PC-3 (cell line): Measurements from ENCODE around the gene NLGN1. TPM values are rescaled to one million over a fixed set of nuclear protein-coding genes. Genes with fewer than 3 reads are reported as not detected.

Experiments used
- ATAC-seq: fragments of 200-7000 bp; cut with Tn5 transposase; 2 replicates; pipeline ENCODE4 v1.9.1; 2020; ENCODE audit warnings: mild to moderate bottlenecking, moderate library complexity
- BruUV-seq: library from RNA; stranded (reverse); fragments of 400-500 nt; replicated peaks from 2 replicates; lab custom pipeline; 2021; lab: Mats Ljungman, UMichigan
- CTCF ChIA-PET: fragments of 300-600 bp; sonication (Branson Sonifier 250); formaldehyde crosslinking; loops from one replicate; lab custom pipeline; 2022; ENCODE audit warnings: antibody characterized with exemption; lab: Charles Lee
- POLR2A ChIA-PET: fragments of 300-600 bp; sonication (Branson Sonifier 250); formaldehyde crosslinking; loops from one replicate; lab custom pipeline; 2022; ENCODE audit warnings: antibody characterized with exemption; ENCODE audit not compliant: unreplicated experiment; lab: Charles Lee
- DNase-seq: peaks from one replicate; pipeline ENCODE4 v3.0.0-alpha.2; 2015
- H2AFZ ChIP-seq: fragments of 300-600 bp; sonication (generic); 2 replicates; pipeline ENCODE4 v1.6.0; 2016; ENCODE audit warnings: antibody characterized with exemption, low read length
- H3F3A ChIP-seq: fragments of 300-600 bp; sonication (generic); one replicate; pipeline ENCODE4 v1.6.0; 2017; ENCODE audit warnings: antibody characterized with exemption, low read length, control low read depth, mild to moderate bottlenecking; ENCODE audit not compliant: unreplicated experiment
- H3K27ac ChIP-seq: fragments of 300-600 bp; sonication (generic); 2 replicates; pipeline ENCODE4 v1.5.1; 2016; ENCODE audit warnings: mild to moderate bottlenecking, low read length
- H3K27me3 ChIP-seq: fragments of 300-600 bp; sonication (generic); 2 replicates; pipeline ENCODE4 v1.6.1; 2016; ENCODE audit warnings: low read length, mixed read lengths
- H3K36me3 ChIP-seq: fragments of 300-600 bp; sonication (generic); 2 replicates; pipeline ENCODE4 v1.6.1; 2016; ENCODE audit warnings: low read depth, mixed run types, low read length, mixed read lengths
- H3K4me1 ChIP-seq: fragments of 300-600 bp; sonication (generic); 2 replicates; pipeline ENCODE4 v1.5.1; 2016; ENCODE audit warnings: low read length; ENCODE audit not compliant: insufficient read depth
- H3K4me2 ChIP-seq: fragments of 300-600 bp; sonication (generic); 2 replicates; pipeline ENCODE4 v1.6.0; 2016; ENCODE audit warnings: low read length
- H3K4me3 ChIP-seq: fragments of 300-600 bp; sonication (generic); 2 replicates; pipeline ENCODE4 v1.5.1; 2016; ENCODE audit warnings: mild to moderate bottlenecking, low read length, mixed read lengths
- H3K79me2 ChIP-seq: fragments of 300-600 bp; sonication (generic); 2 replicates; pipeline ENCODE4 v1.6.1; 2017; ENCODE audit warnings: low read length, mixed read lengths
- H3K9ac ChIP-seq: fragments of 300-600 bp; sonication (generic); 2 replicates; pipeline ENCODE4 v1.6.0; 2016; ENCODE audit warnings: mild to moderate bottlenecking, low read length
- H3K9me2 ChIP-seq: fragments of 300-600 bp; sonication (generic); replicated peaks from 2 replicates; pipeline ENCODE4 v1.6.1; 2016; ENCODE audit warnings: mixed run types, low read length, mixed read lengths
- H3K9me3 ChIP-seq: fragments of 300-600 bp; sonication (generic); 2 replicates; pipeline ENCODE4 v1.6.1; 2016; ENCODE audit warnings: low read length, mixed read lengths
- H4K20me1 ChIP-seq: fragments of 300-600 bp; sonication (generic); 2 replicates; pipeline ENCODE4 v1.6.1; 2016; ENCODE audit warnings: low read length, mixed read lengths
- EZH2 ChIP-seq: fragments of 300-600 bp; sonication (generic); IDR thresholded peaks from one replicate; pipeline ENCODE4 v1.6.1; 2017; ENCODE audit warnings: antibody characterized with exemption, mild to moderate bottlenecking, low read length; ENCODE audit not compliant: unreplicated experiment
- EZH2phosphoT487 ChIP-seq: fragments of 300-600 bp; sonication (generic); IDR thresholded peaks from 2 replicates; pipeline ENCODE4 v1.6.1; 2018; ENCODE audit warnings: mild to moderate bottlenecking, antibody characterized with exemption, low read length, borderline replicate concordance
- intact Hi-C: fragments of 100-400 bp; cut with micrococcal nuclease; formaldehyde crosslinking; loops from 2 replicates; pipeline ENCODE4 v1.9.0; 2023
- total RNA-seq: library from RNA; depleted of rRNA; stranded (reverse); fragments of >200 nt; gene quantifications from 2 replicates; pipeline ENCODE4 v1.2.3, GENCODE V29; 2014
- TF ChIP-seq, protein P1 (sequence below): fragments of 300-600 bp; sonication (generic); conservative IDR thresholded peaks from 2 replicates; pipeline ENCODE4 v1.5.1; 2017; ENCODE audit warnings: antibody characterized with exemption, low read depth, mild to moderate bottlenecking, low read length

NLGN1 gene
- total RNA-seq, 1 experiment from 2014 or later = 0.77 TPM

DNA sequence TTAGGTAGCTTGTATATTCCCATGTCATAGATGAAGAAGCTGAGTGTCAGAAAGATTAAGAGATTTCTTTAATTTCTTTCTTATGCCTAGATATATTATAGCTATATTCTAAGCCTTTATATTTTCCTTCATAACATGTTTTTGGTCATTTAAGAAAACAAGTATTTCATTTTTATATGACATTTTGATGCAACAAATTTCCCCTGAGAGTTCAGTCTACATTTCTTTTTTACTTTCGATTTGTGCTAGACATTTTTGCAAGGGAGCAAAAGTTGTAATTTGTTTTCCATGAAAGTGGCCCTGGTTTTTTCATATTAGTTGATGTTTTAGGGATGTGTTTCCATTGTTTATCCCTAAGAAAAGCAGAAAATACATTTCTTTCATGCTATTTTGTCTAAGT lies 344.9 kb downstream of the NLGN1 start:
- Histone ChIP-seq H3K79me2 (no peaks in the 10 kb centered on the region), H3K27me3 (no peaks in the 10 kb centered on the region), H3K9me3 (no peaks in the 10 kb centered on the region), H3K4me3 (peak overlapping the region; percentile 41), H3K36me3 (no peaks in the 10 kb centered on the region), H2AFZ (peak overlapping the region; percentile 56), H3K4me2 (peak overlapping the region; percentile 71), H4K20me1 (no peaks in the 10 kb centered on the region), H3K9ac (no peak overlapping the region), H3K9me2 (no peaks in the 10 kb centered on the region), H3F3A (no peaks in the 10 kb centered on the region), H3K4me1 (peaks cover 5% of the 10 kb centered on the region; the same call in 1 of the 2 replicates), H3K27ac (no peak overlapping the region)
- DNase-seq (no peak), ATAC-seq (no peak)
- TF ChIP-seq, protein P1, sequence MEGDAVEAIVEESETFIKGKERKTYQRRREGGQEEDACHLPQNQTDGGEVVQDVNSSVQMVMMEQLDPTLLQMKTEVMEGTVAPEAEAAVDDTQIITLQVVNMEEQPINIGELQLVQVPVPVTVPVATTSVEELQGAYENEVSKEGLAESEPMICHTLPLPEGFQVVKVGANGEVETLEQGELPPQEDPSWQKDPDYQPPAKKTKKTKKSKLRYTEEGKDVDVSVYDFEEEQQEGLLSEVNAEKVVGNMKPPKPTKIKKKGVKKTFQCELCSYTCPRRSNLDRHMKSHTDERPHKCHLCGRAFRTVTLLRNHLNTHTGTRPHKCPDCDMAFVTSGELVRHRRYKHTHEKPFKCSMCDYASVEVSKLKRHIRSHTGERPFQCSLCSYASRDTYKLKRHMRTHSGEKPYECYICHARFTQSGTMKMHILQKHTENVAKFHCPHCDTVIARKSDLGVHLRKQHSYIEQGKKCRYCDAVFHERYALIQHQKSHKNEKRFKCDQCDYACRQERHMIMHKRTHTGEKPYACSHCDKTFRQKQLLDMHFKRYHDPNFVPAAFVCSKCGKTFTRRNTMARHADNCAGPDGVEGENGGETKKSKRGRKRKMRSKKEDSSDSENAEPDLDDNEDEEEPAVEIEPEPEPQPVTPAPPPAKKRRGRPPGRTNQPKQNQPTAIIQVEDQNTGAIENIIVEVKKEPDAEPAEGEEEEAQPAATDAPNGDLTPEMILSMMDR = no peak
- TF ChIP-seq EZH2 = no peak
- TF ChIP-seq EZH2phosphoT487 = no peak
- no TSS peak for BruUV-seq
- ChIA-PET POLR2A (no interaction called here), CTCF (interaction anchor here (0.5 kb wide), 1 partner anchor 203 kb away, joined by 3 read pairs; no protein-coding TSS in a partner anchor)
- intact Hi-C loops = no loop called here

DNA sequence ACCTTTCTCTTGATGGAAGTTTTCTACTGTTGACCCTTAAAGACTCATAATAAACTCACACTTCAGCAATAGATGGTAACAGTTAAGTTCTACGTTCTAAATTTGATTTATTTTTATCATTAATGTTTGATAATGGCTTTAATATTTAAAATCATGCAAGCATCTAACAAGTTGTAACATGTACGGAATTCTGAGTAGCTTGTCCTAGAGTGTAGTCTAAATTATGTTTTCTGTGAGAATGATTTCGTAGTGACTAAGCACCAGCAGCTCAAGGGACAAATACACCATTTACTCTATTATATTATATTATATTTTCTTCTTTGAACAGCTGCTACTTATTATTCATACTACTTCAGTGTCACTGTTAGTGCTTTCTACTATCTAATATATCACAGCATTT lies 345.6 kb downstream of the NLGN1 start:
- ChIA-PET POLR2A (no interaction called here), CTCF (no interaction called here)
- BruUV-seq = no TSS peak
- Histone ChIP-seq H3K9me3 (no peaks in the 10 kb centered on the region), H3K27me3 (no peaks in the 10 kb centered on the region), H3K4me3 (peak overlapping the region; percentile 41; the same call in 1 of the 2 replicates), H4K20me1 (no peaks in the 10 kb centered on the region), H3K36me3 (no peaks in the 10 kb centered on the region), H3K27ac (no peak overlapping the region), H3F3A (no peaks in the 10 kb centered on the region), H3K4me2 (peak overlapping the region; percentile 71), H3K79me2 (no peaks in the 10 kb centered on the region), H3K9me2 (no peaks in the 10 kb centered on the region), H3K9ac (no peak overlapping the region), H3K4me1 (peaks cover 5% of the 10 kb centered on the region; the same call in 1 of the 2 replicates), H2AFZ (peak overlapping the region; percentile 56)
- ATAC-seq = peak; percentile 35; the same call in 1 of the 2 replicates
- TF ChIP-seq EZH2 = no peak
- intact Hi-C loops = no loop called here
- DNase-seq = no peak

DNA sequence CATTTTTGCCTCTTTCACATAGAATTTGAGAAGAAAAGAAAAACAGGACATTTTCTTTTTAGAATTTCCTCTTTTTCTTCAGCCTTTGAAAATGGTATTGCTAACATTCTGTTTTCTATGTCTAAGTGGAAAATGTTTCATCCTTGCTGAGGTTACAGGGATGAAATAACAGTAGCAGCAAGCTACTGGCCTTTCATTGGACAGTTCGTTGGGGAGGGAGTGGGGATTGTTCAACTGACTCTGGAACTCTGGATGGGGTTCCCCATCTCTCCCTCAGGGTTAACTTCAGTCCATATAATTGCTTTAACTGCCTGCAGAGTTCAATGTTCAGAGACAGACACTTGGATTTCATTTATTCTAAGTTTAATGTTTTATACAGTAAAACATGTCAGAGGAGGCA lies 346.0 kb downstream of the NLGN1 start:
- no TSS peak for BruUV-seq
- no peak overlapping the region for H3K27ac ChIP-seq
- no peaks in the 10 kb centered on the region for H3K79me2 ChIP-seq
- H3K36me3 ChIP-seq = no peaks in the 10 kb centered on the region
- H3K4me1 ChIP-seq = peaks cover 5% of the 10 kb centered on the region; the same call in 1 of the 2 replicates
- H2AFZ ChIP-seq = no peak overlapping the region
- H3K4me2 ChIP-seq = peak overlapping the region; percentile 71; the same call in 1 of the 2 replicates
- no peak overlapping the region for H3K4me3 ChIP-seq
- H3F3A ChIP-seq = no peaks in the 10 kb centered on the region
- DNase-seq (no peak), ATAC-seq (no peak)
- H3K9me3 ChIP-seq = no peaks in the 10 kb centered on the region
- no peaks in the 10 kb centered on the region for H4K20me1 ChIP-seq
- CTCF ChIA-PET = no interaction called here
- intact Hi-C loops = no loop called here
- H3K27me3 ChIP-seq = no peaks in the 10 kb centered on the region
- H3K9me2 ChIP-seq = no peaks in the 10 kb centered on the region
- POLR2A ChIA-PET = no interaction called here
- H3K9ac ChIP-seq = no peak overlapping the region
- TF ChIP-seq EZH2 = no peak
- TF ChIP-seq EZH2phosphoT487 = no peak
- TF ChIP-seq, protein P1 = no peak
